Occipital lobe (tissue), 3 donors: Measurements from ENCODE around the gene CNOT11. TPM values are rescaled to one million over a fixed set of nuclear protein-coding genes. Genes with fewer than 3 reads are reported as not detected.
"Not testable (repeated sequence)": the region's sequence is repeated elsewhere in the genome, so short reads cannot be mapped to it uniquely, and the experiment has no call there.

Experiments used
- DNase-seq: peaks from one replicate; lab custom pipeline; 2025; lab: John Stamatoyannopoulos, UW
- small RNA-seq: library from RNA; depleted of rRNA; stranded (forward); fragments of <200 nt; gene quantifications from one replicate; pipeline ENCODE3, GENCODE V24; 2014
- total RNA-seq: library from RNA; depleted of rRNA; stranded (reverse); fragments of >200 nt; gene quantifications from one replicate; pipeline ENCODE4 v1.2.3, GENCODE V29; 2014

The CNOT11 gene
- total RNA-seq, 1 donor from 2014 or later, result 10.9 TPM

DNA sequence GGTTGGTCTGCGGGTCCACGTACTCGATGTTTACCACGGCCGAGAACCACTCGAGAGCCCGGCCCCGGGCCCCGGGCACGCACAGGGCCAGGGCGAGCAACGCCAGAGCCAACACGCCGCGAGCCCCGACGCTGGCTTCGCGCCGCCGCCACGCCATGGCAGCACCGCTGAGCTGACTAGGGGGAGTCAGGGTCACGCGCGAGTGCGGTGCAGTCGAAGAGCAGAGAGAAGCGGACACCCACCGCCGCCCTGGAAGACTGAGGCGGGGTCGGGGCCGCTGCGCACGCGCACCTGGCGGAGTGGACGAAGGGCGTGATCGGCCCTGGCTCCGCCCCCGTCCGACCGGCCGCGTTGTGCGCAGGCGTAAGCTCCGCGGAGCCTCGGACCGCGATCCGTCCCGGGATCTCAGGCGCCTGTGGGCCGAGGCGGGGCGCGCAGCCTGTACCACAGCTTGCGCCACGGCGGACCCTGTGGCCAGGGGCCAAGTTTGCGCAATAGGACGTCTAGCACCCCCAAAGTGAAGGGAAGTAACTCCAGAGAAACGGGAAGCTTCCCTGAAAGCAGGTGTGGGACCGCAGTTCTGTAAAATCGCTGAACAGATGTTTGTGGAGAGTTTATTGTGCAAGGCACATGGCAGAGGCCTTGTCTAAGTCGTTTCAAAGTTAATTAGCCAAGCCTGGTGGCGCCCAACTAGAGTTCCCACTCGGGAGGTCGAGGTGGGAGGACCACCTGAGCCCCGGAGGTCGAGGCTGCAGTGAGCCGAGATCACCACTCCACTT lies 55.9 kb downstream of the CNOT11 start, which contains the start of gene RNF149:
TSS of gene RNF149 (minus strand) at position 270 of the 779 bp plus-strand sequence. CDS start at position 157, 113 bp downstream.
- DNase-seq, result peak; percentile 84

DNA sequence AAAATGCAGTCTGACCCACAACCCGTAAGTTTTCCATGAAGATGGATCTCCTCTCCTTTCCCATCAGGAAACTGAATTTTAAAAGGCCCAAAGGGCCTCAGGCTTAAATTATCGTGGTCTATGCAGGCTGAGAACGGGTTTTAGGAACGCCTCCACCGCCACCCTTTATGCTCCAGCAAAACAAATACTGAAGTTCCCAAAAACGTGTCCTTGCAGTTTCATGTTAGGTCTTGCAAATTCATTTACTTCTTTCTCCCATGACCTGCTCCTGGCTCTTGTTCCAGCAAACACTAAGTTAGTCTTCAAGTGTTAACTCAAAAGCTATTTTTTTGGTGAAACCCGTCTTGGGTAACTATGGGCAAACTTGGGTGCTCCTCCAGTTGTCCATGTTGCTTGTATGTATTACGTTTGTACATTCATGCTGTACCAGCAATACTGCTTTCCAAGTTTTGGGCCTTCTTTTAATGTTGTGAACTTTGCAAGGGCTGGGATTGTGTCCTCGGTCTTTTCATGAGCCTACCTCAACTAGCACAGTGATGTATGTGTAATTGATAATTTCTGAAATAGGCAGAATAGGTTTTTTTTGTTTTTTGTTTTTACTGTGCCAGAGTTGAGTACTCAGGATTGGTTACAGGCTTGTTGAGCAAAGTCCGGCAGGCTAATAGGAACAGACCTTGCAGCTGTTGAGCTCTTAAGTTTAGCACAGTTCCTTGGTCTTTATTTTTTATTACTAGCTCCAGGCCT lies 57.6 kb downstream of the CNOT11 start:
- no peak for DNase-seq

DNA sequence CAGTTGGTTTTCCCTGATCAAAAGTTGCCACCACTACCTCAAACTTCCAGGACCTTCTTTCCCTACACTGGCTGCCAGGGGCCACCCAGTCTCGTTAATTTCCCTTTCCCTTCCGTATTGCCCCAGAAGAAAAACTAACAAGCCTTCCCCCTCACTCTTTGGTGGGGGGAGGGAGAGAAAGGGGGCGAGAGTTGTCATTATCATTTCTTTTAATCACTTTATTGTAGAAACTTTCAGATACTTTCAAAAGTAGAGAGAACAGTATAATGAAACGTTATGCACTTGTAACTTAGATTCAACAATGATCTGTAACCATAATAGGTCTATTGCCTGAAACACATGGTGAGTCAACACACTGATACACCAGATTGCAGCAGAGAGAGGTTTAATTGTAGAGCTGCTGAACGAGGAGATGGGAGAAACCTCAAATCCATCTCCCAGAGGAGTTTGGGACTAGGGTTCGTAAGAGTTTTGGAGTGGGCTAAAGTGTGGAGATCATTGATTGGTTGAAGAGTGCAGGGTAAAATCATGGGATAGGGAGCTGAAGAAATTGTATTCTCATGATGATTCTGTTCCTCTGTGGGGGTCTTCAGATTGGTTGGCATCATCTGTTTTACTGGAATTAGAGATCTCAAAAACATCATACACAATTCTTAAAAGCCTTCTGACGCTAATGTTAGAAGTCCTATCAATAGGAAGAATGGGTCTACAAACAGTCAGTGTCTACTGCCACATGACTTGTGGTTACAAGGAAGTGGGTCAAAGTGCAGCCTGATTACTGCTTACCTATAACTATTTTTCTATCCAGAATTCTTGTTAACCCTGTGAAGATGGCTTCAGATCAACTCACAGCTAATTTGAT lies 58.4 kb downstream of the CNOT11 start:
- no peak for DNase-seq

DNA sequence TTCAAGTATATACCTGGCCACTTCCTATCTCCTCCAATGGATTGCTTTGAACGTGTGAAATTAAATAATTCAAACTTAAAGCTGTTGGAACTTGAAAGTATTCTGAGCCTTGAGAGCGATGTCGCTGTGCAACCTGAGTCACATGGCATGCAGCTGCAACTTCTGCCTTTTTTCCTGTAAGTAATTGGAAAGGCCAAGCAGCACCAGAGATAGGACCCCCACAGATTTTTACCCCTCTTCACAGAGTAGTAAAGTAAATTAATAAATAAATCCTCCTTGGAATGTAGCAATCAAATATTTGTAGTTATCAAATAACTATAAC lies 59.0 kb downstream of the CNOT11 start:
- DNase-seq, result no peak

DNA sequence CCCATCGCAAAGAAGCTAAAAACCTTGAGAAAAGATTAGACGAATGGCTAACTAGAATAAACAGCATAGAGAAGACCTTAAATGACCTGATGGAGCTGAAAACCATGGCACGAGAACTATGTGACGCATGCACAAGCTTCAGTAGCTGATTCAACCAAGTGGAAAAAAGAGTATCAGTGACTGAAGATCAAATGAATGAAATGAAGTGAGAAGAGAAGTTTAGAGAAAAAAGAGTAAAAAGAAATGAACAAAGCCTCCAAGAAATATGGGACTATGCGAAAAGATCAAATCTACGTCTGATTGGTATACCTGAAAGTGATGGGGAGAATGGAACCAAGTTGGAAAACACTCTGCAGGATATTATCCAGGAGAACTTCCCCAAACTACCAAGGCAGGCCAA lies 63.9 kb downstream of the CNOT11 start:
- DNase-seq, result not testable (repeated sequence)

Small RNA genes within 50 kb of the gene (small RNA-seq; reads per million reads assigned to genes)
- gene MIR5696 (not detected), gene SNORD89 (222 reads per million, percentile 97 among the genes with 10 or more reads in this experiment)

Other genes with a start within 250 kb of the CNOT11 start
- 11.7 TPM for gene TBC1D8, start 101.5 kb upstream of the CNOT11 start, total RNA-seq
- 55.8 TPM for gene RNF149, start 55.8 kb downstream of the CNOT11 start, total RNA-seq
- gene CREG2, start 134.6 kb downstream of the CNOT11 start, total RNA-seq, result 4.8 TPM
- gene RFX8, start 222.2 kb downstream of the CNOT11 start, total RNA-seq, result 0.47 TPM